ENCODE measurements around the gene STAT5A.

- no peak for TF ChIP-seq CTCF (conservative IDR thresholded peaks at IDR 0.05 in 1 of 2, IDR thresholded peaks at IDR 0.05 in 1 of 2; ENCODE audit: extremely low read depth in 1 of 2, insufficient read depth in 1 of 2, low read depth in 1 of 2, low read length in 2 of 2)
- TF ChIP-seq EZH2 (IDR thresholded peaks at IDR 0.05; ENCODE audit: borderline replicate concordance, low read length): no peak
Measured at GRCh38 chr17:42271779-42272035, 16.6 kb upstream of the STAT5A start.

Data from mammary epithelial cell (primary cell).